BJ (cell line): ENCODE data around the gene FSTL4. TPM values are rescaled to one million over a fixed set of nuclear protein-coding genes. Genes with fewer than 3 reads are reported as not detected.

Experiments used
- CTCF ChIA-PET: fragments of 350-600 bp; formaldehyde crosslinking; extraction: SDS; loops from one replicate; lab custom pipeline; 2021; ENCODE audit warnings: antibody characterized with exemption, inconsistent platforms; lab: Yijun Ruan, JAX
- POLR2A ChIA-PET: fragments of 300-600 bp; sonication (Branson Sonifier 250); formaldehyde crosslinking; extraction: SDS; loops from one replicate; lab custom pipeline; 2021; ENCODE audit warnings: antibody characterized with exemption; lab: Charles Lee
- DNase-seq: peaks from one replicate; pipeline ENCODE4 v3.0.0-alpha.2; 2011; ENCODE audit warnings: low read depth
- H3K27me3 ChIP-seq: 2 replicates; pipeline ENCODE4 v1.6.0; 2011; ENCODE audit warnings: low read length; ENCODE audit not compliant: control insufficient read depth, insufficient read depth
- H3K36me3 ChIP-seq: 2 replicates; pipeline ENCODE4 v1.5.1; 2011; ENCODE audit warnings: low read length; ENCODE audit not compliant: control insufficient read depth, insufficient read depth
- H3K4me3 ChIP-seq: 2 replicates; pipeline ENCODE4 v1.5.1; 2011; ENCODE audit warnings: low read depth, mild to moderate bottlenecking, control low read depth, low read length
- CTCF ChIP-seq: IDR thresholded peaks from 2 replicates; pipeline ENCODE4 v1.5.1; 2011; ENCODE audit warnings: low read depth, mild to moderate bottlenecking, control low read depth, inconsistent platforms, low read length, moderate library complexity; ENCODE audit not compliant: insufficient read depth
- polyA plus RNA-seq: library from polyadenylated mRNA; depleted of rRNA; stranded (reverse); fragments of >200 nt; gene quantifications from 2 replicates; pipeline ENCODE4 v1.2.3, GENCODE V29; 2011

Gene FSTL4
- polyA plus RNA-seq, 1 experiment = not detected

GRCh38 chr5:133528841-133529240 is 83.5 kb downstream of the FSTL4 start:
- Histone ChIP-seq H3K4me3 (no peak overlapping the region), H3K36me3 (no peaks in the 10 kb centered on the region), H3K27me3 (no peaks in the 10 kb centered on the region)
- no peak for TF ChIP-seq CTCF
- CTCF ChIA-PET = no interaction called here
- POLR2A ChIA-PET = no interaction called here
- no peak for DNase-seq

- H3K36me3 ChIP-seq = no peaks in the 10 kb centered on the region
- TF ChIP-seq CTCF = no peak
- ChIA-PET POLR2A (no interaction called here), CTCF (interaction anchor here (0.9 to 1.4 kb wide), 2 partner anchors 39 to 416 kb away, joined by 3 read pairs; no protein-coding TSS in a partner anchor)
- H3K4me3 ChIP-seq = no peak overlapping the region
- H3K27me3 ChIP-seq = no peaks in the 10 kb centered on the region
- DNase-seq = no peak
Observed at GRCh38 chr5:133527311-133527710, 85.0 kb downstream of the FSTL4 start.

- no peak for DNase-seq
- Histone ChIP-seq H3K27me3 (no peaks in the 10 kb centered on the region), H3K4me3 (no peak overlapping the region), H3K36me3 (no peaks in the 10 kb centered on the region)
- ChIA-PET POLR2A (no interaction called here), CTCF (interaction anchor here (0.9 to 1.4 kb wide), 2 partner anchors 40 to 416 kb away, joined by 3 read pairs; no protein-coding TSS in a partner anchor)
- TF ChIP-seq CTCF = no peak
Observed at GRCh38 chr5:133526368-133526767, 86.0 kb downstream of the FSTL4 start.

GRCh38 chr5:133525126-133525525 is 87.2 kb downstream of the FSTL4 start:
- TF ChIP-seq CTCF = no peak
- POLR2A ChIA-PET = no interaction called here
- no peak overlapping the region for H3K4me3 ChIP-seq
- no peaks in the 10 kb centered on the region for H3K36me3 ChIP-seq
- DNase-seq = no peak
- H3K27me3 ChIP-seq = no peaks in the 10 kb centered on the region
- CTCF ChIA-PET = interaction anchor here (0.8 kb wide), 1 partner anchor 13 kb away, joined by 3 read pairs; no protein-coding TSS in a partner anchor

GRCh38 chr5:133524666-133525065 is 87.7 kb downstream of the FSTL4 start:
- no peak for DNase-seq
- TF ChIP-seq CTCF = no peak
- Histone ChIP-seq H3K27me3 (no peaks in the 10 kb centered on the region), H3K4me3 (no peak overlapping the region), H3K36me3 (no peaks in the 10 kb centered on the region)
- ChIA-PET CTCF (no interaction called here), POLR2A (no interaction called here)
